Osteoblast (primary cell): ENCODE measurements around the gene MYO3B. TPM values are rescaled to one million over a fixed set of nuclear protein-coding genes. Genes with fewer than 3 reads are reported as not detected.

Experiments
- DNase-seq: peaks from one replicate; pipeline ENCODE4 v3.0.0; 2011; ENCODE audit warnings: low spot score, mixed read lengths; ENCODE audit not compliant: insufficient read length; ENCODE audit errors: missing footprints
- H2AFZ ChIP-seq: 2 replicates; pipeline ENCODE4 v1.6.0; 2011; ENCODE audit warnings: mild to moderate bottlenecking, low read length
- H3K27ac ChIP-seq: 2 replicates; pipeline ENCODE4 v1.5.1; 2011; ENCODE audit warnings: mild to moderate bottlenecking, low read depth, low read length, moderate library complexity
- H3K27me3 ChIP-seq: 2 replicates; pipeline ENCODE4 v1.6.0; 2012; ENCODE audit warnings: mild to moderate bottlenecking, control low read depth, inconsistent platforms, low read length, moderate library complexity; ENCODE audit not compliant: insufficient read depth
- H3K36me3 ChIP-seq: 2 replicates; pipeline ENCODE4 v1.5.1; 2011; ENCODE audit warnings: mild to moderate bottlenecking, low read length, control low read depth, moderate library complexity; ENCODE audit not compliant: insufficient read depth
- H3K4me1 ChIP-seq: 2 replicates; pipeline ENCODE4 v1.5.1; 2011; ENCODE audit warnings: mild to moderate bottlenecking, low read length, control low read depth, moderate library complexity; ENCODE audit not compliant: insufficient read depth
- H3K4me2 ChIP-seq: 2 replicates; pipeline ENCODE4 v1.6.0; 2011; ENCODE audit warnings: mild to moderate bottlenecking, low read length; ENCODE audit not compliant: insufficient read depth
- H3K4me3 ChIP-seq: fragments of 200-600 bp; sonication (generic); 3 replicates; pipeline ENCODE4 v1.5.1; 2012; ENCODE audit warnings: mild to moderate bottlenecking, low read length, inconsistent platforms; ENCODE audit not compliant: insufficient read depth
- H3K79me2 ChIP-seq: 2 replicates; pipeline ENCODE4 v1.6.0; 2012; ENCODE audit warnings: mild to moderate bottlenecking, low read length, control low read depth, inconsistent platforms; ENCODE audit not compliant: insufficient read depth
- H3K9me3 ChIP-seq: 2 replicates; pipeline ENCODE4 v1.5.1; 2011; ENCODE audit warnings: low read depth, low read length, control low read depth
- H4K20me1 ChIP-seq: 2 replicates; pipeline ENCODE4 v1.6.0; 2012; ENCODE audit warnings: mild to moderate bottlenecking, low read length, control low read depth; ENCODE audit not compliant: insufficient read depth
- total RNA-seq: library from RNA; depleted of rRNA; stranded (reverse); fragments of >200 nt; gene quantifications from 2 replicates; pipeline ENCODE4 v1.2.3, GENCODE V29; 2012
- TF ChIP-seq, protein P1 (sequence below): IDR thresholded peaks from 2 replicates; pipeline ENCODE4 v1.5.1; 2011; ENCODE audit warnings: mild to moderate bottlenecking, low read depth, low read length, moderate library complexity; ENCODE audit errors: extremely low read depth

MYO3B gene
- total RNA-seq, 1 donor = 0.36 TPM

DNA sequence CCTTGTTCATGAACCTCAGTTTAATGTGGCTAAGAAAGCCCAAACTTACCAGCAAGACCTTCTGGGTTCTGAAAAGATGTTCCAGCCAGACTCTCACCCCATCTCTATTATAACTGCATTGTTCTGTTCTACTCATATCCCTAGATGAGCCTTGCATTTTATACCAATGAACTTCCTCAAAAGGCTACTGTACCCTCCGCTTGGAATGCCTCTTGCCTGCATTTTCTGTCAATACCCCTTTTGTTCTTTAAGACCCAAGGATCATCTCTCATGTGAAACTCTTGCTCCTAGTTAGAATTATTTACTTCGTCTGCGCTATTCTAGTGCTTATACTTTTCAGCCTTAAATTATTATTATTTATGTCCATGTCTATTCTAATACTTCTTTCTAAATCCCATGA lies 181.5 kb downstream of the MYO3B start:
- TF ChIP-seq, protein P1, sequence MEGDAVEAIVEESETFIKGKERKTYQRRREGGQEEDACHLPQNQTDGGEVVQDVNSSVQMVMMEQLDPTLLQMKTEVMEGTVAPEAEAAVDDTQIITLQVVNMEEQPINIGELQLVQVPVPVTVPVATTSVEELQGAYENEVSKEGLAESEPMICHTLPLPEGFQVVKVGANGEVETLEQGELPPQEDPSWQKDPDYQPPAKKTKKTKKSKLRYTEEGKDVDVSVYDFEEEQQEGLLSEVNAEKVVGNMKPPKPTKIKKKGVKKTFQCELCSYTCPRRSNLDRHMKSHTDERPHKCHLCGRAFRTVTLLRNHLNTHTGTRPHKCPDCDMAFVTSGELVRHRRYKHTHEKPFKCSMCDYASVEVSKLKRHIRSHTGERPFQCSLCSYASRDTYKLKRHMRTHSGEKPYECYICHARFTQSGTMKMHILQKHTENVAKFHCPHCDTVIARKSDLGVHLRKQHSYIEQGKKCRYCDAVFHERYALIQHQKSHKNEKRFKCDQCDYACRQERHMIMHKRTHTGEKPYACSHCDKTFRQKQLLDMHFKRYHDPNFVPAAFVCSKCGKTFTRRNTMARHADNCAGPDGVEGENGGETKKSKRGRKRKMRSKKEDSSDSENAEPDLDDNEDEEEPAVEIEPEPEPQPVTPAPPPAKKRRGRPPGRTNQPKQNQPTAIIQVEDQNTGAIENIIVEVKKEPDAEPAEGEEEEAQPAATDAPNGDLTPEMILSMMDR = no peak
- Histone ChIP-seq H3K79me2 (no peaks in the 10 kb centered on the region), H3K27me3 (peaks cover 7% of the 10 kb centered on the region), H3K4me3 (no peak overlapping the region), H4K20me1 (no peaks in the 10 kb centered on the region), H3K36me3 (no peaks in the 10 kb centered on the region), H3K27ac (no peak overlapping the region), H3K4me1 (no peaks in the 10 kb centered on the region), H3K4me2 (no peak overlapping the region), H2AFZ (no peak overlapping the region), H3K9me3 (no peaks in the 10 kb centered on the region)
- DNase-seq = no peak

DNA sequence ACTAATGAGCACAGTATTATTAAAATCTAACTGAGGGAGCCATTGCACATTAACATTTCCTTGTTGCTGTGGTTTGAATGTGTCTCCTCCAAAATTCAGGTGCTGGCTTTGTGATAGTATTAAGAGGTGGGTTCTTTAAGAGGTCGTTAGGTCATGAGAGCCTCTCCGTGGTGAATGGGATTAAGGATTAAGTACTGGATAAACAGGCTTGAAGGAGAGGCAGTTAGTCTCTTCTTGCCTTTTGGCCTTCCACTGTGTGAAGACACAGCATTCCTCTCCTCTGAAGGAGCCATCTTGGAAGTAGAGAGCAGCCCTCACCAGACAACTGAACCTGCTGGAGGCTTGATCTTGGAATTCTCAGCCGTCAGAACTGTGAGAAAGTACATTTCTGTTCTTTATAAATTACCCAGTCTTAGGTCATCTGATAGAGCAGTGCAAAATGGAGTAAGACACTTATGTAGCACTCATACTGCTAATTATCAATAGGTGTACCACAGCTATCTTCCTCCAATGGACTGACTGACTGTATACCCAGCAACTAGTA lies 182.7 kb downstream of the MYO3B start:
- Histone ChIP-seq H2AFZ (no peak overlapping the region), H3K4me2 (no peak overlapping the region), H3K4me1 (no peaks in the 10 kb centered on the region), H3K36me3 (no peaks in the 10 kb centered on the region), H3K27ac (no peak overlapping the region), H4K20me1 (no peaks in the 10 kb centered on the region), H3K27me3 (peaks cover 16% of the 10 kb centered on the region), H3K79me2 (no peaks in the 10 kb centered on the region), H3K9me3 (no peaks in the 10 kb centered on the region), H3K4me3 (no peak overlapping the region)
- TF ChIP-seq, protein P1 = no peak
- no peak for DNase-seq

DNA sequence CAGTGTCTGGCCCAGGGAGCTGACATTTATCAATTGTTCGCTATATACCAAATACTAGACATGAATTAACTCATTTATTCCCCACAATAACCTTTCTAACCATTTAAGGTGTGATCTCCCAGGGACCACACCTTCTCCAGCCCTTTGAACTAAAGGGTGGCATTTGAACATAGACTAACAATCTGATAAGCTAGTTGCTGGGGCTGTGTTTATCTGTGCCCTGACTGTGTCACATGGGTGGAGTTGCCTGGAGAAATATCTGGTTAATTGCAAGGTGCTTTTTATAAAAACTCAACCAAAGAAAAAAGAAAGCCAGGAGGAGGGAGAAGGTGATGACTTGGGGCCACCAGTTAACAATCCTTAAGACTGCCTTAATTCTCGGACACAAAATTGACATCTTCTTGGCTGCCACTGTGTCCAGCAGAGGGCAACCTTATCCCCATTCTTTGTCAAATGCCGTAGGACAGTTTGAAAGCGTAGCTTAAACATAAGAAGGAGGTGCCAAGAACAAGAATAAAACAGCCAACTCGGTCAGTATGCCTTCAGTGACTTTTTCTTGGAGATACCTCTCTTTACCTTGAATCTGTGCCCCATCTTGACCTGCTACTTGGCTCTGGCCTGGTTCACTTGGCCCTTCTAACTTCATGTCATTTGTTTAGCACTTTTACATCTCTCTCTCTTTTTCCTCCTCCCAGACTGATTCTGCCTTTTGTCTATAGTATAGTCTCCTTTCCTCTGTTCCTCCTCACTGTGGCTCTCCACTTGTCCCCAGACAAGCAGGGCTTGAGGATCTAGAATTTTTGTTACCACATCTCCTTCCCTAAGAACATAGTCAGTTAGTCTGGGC lies 183.4 kb downstream of the MYO3B start:
- Histone ChIP-seq H3K4me3 (no peak overlapping the region), H3K36me3 (no peaks in the 10 kb centered on the region), H3K27me3 (peaks cover 16% of the 10 kb centered on the region), H3K4me1 (no peaks in the 10 kb centered on the region), H4K20me1 (no peaks in the 10 kb centered on the region), H3K79me2 (no peaks in the 10 kb centered on the region), H3K27ac (no peak overlapping the region), H2AFZ (peak overlapping the region; percentile 10), H3K4me2 (peak overlapping the region; percentile 23), H3K9me3 (no peaks in the 10 kb centered on the region)
- peak; percentile 27 for DNase-seq
- TF ChIP-seq, protein P1 = peak; percentile 81

DNA sequence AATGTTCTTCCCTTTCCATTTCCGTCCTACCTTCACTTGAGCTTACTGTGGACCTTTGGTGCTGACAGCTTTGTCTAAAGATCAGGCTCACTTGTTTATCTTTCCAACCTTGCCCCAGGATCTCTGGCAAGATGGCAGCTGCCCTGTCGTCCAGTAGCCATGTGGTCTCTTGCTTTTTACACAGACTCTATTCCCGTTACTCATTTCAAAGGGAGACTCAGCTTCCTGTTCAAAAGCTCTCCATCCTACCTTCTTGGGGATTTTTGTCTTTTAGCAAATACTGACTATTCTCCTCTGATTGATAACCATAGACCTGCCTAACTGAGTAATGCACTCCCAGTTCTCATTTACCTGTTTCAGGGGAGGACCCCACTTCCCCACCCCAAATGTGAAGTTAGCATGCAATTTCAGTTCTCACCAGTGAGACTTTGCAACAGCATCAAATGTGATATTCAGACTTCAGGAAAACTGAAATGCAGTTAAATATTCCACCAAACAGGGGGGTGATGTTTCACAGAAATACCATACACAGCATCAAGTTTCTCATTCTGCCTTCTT lies 184.4 kb downstream of the MYO3B start:
- no peak overlapping the region for H3K27ac ChIP-seq
- TF ChIP-seq, protein P1 = no peak
- no peaks in the 10 kb centered on the region for H3K9me3 ChIP-seq
- H3K4me2 ChIP-seq = no peak overlapping the region
- H3K4me1 ChIP-seq = no peaks in the 10 kb centered on the region
- H3K79me2 ChIP-seq = no peaks in the 10 kb centered on the region
- no peaks in the 10 kb centered on the region for H3K36me3 ChIP-seq
- H4K20me1 ChIP-seq = no peaks in the 10 kb centered on the region
- H3K4me3 ChIP-seq = no peak overlapping the region
- peaks cover 16% of the 10 kb centered on the region for H3K27me3 ChIP-seq
- DNase-seq = no peak
- H2AFZ ChIP-seq = no peak overlapping the region
